ENCODE results near the gene PCBD1. TPM values are rescaled to one million over a fixed set of nuclear protein-coding genes. Genes with fewer than 3 reads are reported as not detected.

The PCBD1 gene
- total and polyA plus RNA-seq, 2 donors (not counting 1 experiment from before 2014, with no cell fraction given), result 6.7 to 14.1 TPM

DNA sequence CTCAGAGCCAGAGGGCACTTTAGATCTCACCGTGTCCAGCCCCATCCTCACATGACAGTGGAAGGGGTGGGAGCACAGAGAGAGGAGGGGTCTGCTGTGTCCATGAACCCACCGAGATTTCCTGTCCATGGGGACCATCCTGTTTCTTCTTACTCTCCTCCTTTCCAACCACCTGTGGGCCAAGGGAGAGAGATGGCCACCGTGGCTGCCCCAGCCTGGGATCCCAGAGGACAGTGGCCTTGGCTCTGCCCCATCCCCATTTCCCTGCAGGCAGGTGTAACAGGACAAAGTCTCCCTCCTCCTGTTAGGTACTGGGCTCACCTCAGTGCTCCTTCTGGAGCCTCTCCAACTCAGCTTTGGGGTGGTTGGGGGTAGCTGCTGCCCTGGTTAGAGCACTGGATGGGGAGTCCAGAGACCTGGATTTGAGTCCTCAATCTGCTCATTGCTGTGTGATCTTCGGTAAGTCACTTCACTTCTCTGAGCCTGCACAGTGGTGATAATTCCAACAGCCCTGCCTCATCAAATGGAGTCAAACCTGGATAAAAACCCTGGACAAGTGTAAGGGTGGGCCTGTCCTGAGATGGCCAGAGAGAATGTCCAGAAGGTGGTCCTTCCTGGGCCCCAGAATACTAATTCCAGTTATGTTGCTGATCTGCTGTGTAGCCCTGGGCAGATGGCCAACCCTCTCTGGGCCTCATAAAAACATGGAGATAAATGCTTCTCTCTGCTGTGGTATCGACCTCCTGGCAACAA lies 17.8 kb upstream of the PCBD1 start:
- no peak overlapping the region for H3K27ac Mint-ChIP-seq
- Histone ChIP-seq H3K9ac (ENCODE audit: low read length) (no peak overlapping the region), H3K36me3 (replicated peaks in 1 of 2; ENCODE audit: control extremely low read depth in 1 of 2, control insufficient read depth in 1 of 2, extremely low read depth in 1 of 2, insufficient read depth in 2 of 2, low read length in 1 of 2) (no peaks in the 10 kb centered on the region), H3K9me3 (ENCODE audit: control extremely low read depth in 1 of 3, control insufficient read depth in 2 of 3, insufficient read depth in 1 of 3, low read length in 2 of 3) (no peaks in the 10 kb centered on the region), H4K20me1 (ENCODE audit: control insufficient read depth, insufficient read depth, low read length, poor library complexity, severe bottlenecking) (no peaks in the 10 kb centered on the region), H3K4me2 (replicated peaks; ENCODE audit: low read depth, low read length, poor library complexity, severe bottlenecking) (no peak overlapping the region), H3K4me1 (ENCODE audit: control insufficient read depth in 2 of 2, insufficient read depth in 2 of 2, low read length in 2 of 2) (no peaks in the 10 kb centered on the region), H3K27ac (ENCODE audit: low read length in 2 of 2) (no peak overlapping the region), H2AFZ (ENCODE audit: insufficient read depth, low read depth, low read length, poor library complexity, severe bottlenecking) (no peak overlapping the region), H3K79me2 (ENCODE audit: control insufficient read depth, insufficient read depth, low read length) (no peaks in the 10 kb centered on the region), H3K27me3 (replicated peaks in 1 of 4; ENCODE audit: control extremely low read depth in 1 of 4, control insufficient read depth in 3 of 4, insufficient read depth in 4 of 4, low read length in 3 of 4) (peaks cover 0 to 12% (median 0%) of the 10 kb centered on the region in 4 experiments), H3K4me3 (ENCODE audit: control extremely low read depth in 1 of 5, extremely low read depth in 1 of 5, insufficient read depth in 1 of 5, low read depth in 2 of 5, low read length in 4 of 5) (no peak overlapping the region)
- H3K4me1 Mint-ChIP-seq, result no peaks in the 10 kb centered on the region
- intact Hi-C loops (cut with micrococcal nuclease), result no loop called here
- CTCF ChIA-PET, result no interaction called here
- POLR2A ChIA-PET, result no interaction called here
- H3K9me3 Mint-ChIP-seq (ENCODE audit: insufficient read depth), result no peaks in the 10 kb centered on the region
- 89% methylated on average over 2 of the region's 5 CpGs for WGBS (ENCODE audit: insufficient coverage)
- no peak overlapping the region for H3K4me3 Mint-ChIP-seq
- ATAC-seq (ENCODE audit: low read depth) (no peak), DNase-seq (no peak)
- TF ChIP-seq, protein P1, sequence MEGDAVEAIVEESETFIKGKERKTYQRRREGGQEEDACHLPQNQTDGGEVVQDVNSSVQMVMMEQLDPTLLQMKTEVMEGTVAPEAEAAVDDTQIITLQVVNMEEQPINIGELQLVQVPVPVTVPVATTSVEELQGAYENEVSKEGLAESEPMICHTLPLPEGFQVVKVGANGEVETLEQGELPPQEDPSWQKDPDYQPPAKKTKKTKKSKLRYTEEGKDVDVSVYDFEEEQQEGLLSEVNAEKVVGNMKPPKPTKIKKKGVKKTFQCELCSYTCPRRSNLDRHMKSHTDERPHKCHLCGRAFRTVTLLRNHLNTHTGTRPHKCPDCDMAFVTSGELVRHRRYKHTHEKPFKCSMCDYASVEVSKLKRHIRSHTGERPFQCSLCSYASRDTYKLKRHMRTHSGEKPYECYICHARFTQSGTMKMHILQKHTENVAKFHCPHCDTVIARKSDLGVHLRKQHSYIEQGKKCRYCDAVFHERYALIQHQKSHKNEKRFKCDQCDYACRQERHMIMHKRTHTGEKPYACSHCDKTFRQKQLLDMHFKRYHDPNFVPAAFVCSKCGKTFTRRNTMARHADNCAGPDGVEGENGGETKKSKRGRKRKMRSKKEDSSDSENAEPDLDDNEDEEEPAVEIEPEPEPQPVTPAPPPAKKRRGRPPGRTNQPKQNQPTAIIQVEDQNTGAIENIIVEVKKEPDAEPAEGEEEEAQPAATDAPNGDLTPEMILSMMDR (IDR thresholded peaks at IDR 0.05), result no peak
- no peak for TF ChIP-seq EZH2 (IDR thresholded peaks at IDR 0.05; ENCODE audit: borderline replicate concordance, insufficient read depth, low read depth, low read length, poor library complexity, severe bottlenecking)
- H3K27me3 Mint-ChIP-seq, result peaks cover 20% of the 10 kb centered on the region
